Dermis blood vessel endothelial cell (primary cell): Measurements from ENCODE around the gene ACBD3. TPM values are rescaled to one million over a fixed set of nuclear protein-coding genes. Genes with fewer than 3 reads are reported as not detected.
A peak's percentile ranks its signal among the peaks of the same experiment; 100 is the strongest.

Experiments
- DNase-seq: peaks from one replicate; pipeline ENCODE4 v3.0.0; 2010
- total RNA-seq: library from RNA; depleted of rRNA; stranded (reverse); fragments of >200 nt; gene quantifications from 2 replicates; pipeline ENCODE4 v1.2.3, GENCODE V29; 2014

The ACBD3 gene
- total RNA-seq, 1 donor from 2014 or later = 50.5 TPM

DNA sequence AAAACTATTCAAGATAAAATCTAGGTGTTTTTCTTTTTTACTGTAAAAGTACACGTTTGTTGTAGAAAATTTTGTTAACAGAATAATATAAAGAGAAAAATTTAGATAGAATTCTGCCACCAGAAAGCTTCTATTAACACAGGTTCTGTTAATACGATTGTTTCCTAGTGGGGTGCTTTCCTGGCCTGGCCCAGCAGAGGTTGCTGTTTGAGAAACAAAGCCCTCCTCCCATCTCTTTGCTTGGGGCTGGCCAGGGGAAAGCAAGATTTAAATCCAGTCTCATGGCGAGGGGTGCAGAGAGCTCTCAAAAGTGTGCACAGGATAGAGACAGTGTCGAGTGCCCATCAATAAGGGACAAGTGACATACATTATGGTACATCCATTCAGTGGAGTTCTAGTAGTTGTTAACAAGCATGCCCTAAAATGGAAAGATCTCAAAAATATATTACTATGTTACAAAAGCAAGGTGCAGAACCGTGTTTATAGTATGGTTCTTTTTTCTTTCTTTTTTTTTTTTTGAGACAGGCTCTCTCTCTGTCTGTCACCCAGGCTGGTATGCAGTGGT is 14.6 kb upstream of the ACBD3 start:
- peak; percentile 47 for DNase-seq

DNA sequence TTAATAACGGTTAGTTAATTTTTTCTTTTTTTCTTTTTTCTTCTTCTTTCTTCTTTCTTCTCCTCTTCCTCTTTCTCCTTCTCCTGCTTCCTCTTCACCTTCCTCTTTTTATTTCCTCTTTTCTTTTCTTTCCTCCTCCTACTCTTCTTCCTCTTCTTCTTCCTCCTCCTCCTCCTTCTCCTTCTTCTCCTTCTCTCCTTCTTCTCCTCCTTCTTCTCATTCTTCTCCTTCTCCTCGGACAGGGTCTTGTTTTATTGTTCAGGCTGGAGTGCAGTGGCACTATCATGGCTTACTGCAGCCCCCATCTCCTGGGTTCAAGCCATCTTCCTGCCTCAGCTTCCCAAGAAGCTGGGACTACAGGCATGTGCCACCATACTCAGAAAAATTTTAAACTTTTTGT is 13.4 kb upstream of the ACBD3 start:
- no peak for DNase-seq

DNA sequence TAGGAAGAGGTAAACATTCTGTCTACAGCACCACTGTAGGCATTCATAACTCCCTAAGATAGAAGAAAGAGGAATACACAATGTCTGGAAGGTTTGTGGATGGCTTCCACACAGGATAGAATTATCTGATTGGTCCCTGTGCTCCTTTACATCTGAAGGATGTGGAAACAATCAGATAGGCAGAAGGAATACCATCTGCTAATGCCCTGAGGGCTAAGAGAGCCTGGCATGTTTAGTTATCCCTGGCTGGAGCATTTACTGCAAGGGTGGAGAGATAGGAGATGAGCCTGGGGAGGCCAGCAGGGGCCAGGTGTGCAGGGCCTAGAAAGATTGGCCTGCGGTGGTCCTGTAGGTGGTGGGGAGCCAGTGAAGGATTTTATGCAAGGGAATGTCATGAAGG is 8.6 kb upstream of the ACBD3 start:
- DNase-seq = no peak

DNA sequence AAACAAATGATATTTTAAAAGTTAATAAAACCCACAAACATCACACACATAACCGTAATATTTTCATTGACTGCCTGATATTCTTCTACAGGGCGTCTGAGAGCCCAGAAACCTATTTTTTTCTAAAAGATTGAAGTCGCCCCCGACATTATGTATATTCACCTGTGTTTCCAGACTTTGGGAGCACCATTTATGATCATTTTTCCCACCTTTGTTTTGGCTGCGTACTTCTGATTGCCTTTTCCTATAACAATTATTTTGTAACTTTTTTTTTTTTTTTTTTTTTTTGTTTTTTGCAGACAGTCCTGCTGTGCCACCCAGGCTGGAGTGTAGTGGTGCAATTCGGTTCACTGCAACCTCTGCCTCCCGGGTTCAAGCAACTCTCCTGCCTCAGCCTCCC is 839 bp upstream of the ACBD3 start:
- no peak for DNase-seq

DNA sequence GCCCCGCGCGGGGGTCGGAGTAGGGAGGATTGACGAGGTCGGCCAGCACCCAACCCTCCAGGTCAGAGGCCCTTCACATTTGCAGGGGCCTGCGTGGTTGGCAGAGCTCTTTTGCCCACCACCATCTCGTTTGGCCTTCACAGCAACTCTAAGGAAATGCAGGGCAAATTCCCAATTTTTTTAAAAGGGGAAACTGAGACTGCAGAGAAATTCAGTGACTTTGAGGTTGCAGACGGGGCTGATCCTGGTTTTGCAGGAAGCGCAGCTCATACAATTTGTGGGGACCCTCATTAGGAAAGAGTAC is 430 bp upstream of the ACBD3 start:
- no peak for DNase-seq

DNA sequence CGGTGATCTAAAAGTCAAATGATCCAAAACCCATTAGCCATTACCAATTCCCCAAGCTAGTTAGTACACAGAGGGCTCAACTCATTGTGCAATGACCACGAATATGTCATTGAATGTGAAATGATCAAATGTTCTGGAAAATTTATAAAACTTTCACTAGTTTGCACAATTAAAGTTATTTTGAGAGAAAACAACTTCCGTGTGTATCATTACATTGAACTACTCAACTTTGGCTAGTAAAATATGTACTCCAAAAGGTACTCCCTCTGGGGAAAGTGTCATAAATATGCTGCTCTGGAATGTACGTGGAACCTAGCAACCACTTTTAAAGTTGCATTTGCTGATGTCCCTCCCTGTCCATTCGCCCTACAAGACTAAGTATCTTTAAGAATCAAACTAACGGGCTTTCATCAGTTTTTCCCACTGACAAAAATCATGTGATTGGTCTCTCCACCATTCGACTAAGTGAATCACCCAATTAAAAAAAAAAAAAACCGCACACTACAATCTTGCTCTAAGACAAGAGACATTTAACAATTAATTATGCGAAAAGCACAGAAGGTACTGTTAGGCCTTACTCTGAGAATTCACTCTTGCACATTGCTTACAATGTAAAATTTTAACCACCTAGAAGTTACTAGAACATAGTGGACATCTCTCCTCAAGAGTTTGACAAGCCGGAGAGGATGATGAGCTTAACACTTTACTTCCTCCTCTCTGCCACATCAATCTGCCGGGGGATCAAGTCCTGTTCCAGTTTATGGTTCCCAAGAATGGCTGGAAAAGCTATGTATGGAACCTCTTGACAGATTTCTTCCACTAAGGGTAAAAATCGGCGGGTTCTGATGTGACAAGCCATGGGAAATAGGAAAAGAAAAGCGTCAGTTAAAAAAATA is 1.2 kb downstream of the ACBD3 start:
- DNase-seq = peak; percentile 32

DNA sequence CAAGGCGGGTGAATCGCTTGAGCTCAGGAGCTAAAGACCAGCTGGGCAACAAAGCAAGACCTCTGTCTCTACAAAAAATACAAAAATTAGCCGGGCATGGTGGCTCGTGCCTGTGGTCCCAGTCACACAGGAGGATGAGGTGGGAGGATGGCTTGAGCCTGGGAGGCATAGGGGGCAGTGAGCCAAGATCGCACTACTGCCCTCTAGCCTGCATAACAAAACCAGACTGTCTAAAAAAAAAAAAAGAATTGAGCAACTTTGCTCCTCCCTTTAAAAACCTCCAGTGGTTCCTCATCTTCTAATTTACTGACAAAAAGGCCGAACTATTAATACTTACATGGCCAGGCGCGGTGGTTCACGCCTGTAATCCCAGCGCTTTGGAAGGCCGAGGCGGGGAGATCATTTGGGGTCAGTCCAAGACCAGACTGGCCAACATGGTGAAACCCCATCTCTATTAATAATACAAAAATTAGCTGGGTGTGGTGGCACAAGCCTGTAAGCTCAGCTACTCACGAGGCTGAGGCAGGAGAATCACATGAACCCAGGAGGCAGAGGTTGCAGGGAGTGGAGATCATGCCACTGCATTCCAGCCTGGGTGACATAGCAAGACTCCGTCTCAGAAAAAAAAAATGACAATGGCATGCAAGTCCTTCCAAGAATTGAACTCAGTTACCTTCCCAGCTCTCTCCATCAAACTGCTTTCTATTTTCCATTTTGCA is 4.4 kb downstream of the ACBD3 start:
- peak; percentile 63 for DNase-seq

DNA sequence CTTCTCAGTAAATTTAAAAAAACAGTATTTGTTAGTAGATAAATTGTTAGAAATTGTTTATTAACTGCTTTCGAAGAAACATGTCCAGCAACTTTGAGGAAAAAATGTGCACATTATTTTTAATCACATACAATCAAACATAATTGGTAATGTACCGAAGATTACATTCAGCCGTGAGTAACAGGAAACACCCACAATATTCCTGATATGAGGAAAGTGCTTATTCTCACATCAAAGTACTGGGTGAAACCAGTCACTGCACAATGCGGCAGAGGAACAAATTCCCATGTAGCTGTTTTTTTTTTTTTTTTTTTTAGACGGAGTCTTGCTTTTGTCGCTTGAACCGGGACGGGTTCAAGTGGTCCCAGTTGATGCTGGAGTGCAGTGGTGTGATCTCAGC is 9.7 kb downstream of the ACBD3 start:
- peak; percentile 46 for DNase-seq

DNA sequence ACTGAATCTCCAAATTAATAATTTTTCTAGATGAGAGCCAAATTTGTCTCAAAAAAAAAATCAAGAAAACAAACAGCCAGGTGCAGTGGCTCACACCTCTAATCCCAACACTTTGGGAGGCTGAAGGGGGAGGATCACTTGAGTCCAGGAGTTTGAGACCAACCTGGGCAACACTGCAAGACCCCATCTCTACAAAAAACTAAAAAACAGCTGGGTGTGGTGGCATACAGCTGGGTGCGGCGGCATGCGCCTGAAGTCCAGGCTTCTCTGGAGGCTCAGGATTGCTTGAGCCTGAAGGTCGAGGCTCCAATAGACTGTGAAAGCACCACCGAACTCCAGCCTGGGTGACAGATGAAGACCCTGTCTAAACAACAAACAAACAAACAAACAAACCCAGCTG is 14.0 kb downstream of the ACBD3 start:
- no peak for DNase-seq

DNA sequence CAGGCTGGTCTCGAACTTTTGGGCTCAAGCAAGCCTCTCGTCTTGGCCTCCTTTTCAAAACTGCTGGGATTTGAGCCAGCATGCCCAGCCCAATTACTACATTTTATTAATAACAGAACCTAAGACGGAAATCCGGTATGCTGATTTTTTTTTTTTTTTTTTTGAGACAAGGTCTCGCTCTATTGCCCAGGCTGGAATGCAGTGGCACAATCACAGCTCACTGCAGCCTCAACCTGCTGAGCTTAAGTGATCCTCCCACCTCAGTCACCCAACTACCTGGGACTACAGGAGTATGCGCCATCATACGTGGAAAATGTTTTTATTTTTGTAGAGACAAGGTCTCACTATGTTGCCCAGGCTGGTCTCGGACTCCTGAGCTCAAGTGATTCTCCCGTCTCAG is 20.2 kb downstream of the ACBD3 start:
- no peak for DNase-seq

DNA sequence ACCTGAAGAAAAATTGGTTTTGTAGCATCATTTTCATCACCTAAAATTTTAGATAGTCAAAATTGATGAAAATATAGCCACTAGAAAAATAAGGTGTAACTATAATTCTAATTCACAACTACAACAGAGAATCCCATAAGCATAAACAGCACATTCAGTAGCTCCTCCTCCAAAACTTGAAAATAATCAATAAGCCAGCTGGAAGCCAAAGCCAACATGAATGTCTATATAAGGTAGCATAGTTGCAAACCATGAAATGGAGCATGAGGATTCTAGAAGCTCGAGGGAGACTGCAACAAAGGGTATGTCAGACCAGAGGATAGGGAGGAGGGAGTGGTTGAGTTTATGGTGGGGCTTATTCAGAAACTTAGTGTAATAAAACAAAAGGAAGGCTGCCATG is 22.4 kb downstream of the ACBD3 start:
- no peak for DNase-seq

DNA sequence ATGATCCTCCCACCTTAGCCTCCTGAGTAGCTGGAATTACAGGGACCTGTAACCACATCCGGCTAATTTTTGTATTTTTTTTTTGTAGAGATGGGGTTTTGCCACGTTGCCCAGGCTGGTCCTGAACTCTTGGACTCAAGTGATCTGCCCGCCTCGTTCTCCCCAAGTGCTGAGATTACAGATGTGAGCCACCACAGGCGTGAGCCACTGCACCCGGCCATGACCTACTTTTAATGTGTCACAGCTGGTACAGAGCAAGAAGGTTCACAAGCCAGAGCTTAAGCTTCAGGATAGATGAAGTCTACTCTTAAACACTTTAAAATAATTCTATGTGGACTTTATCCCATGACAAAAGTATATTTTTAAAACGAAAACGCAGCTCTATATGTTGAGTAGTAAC is 23.6 kb downstream of the ACBD3 start:
- no peak for DNase-seq

DNA sequence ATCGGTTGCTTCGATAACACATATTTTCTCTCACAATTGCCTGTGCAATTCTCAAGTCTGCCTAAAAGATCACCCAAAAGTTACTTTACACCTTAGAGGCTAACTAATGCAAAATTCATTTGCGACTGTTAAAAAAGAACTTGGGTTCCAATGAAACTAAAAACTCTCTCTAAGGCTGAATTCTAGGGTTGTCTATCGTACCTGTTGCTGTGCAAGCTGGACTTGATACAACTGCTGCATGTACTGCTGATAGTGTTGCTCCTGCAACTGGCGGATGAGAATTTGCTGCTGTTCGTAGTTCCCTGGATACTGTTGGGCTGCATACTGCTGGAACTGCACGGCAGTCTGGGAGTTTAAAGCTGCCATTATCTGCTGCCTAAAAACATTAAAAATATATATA is 27.6 kb downstream of the ACBD3 start:
- DNase-seq = no peak

DNA sequence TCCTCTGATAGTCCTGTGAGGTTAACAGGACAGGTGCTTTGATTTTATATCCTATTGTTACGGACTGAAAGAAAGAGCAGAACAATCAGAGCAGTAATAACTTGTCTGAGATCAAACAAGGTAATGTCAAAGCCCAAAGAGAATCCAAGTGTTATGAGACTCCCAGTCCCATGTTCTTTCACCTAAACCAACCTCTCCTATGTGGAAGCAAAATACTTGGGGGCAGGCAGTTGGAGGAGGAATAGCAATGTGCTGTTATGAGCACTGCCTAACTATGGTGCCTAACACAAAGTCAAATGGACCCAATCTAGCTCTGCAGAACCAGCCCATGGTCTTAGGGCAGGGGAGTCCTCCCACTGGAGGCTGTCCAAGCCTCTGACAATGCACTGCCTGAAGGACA is 28.1 kb downstream of the ACBD3 start:
- DNase-seq = no peak

DNA sequence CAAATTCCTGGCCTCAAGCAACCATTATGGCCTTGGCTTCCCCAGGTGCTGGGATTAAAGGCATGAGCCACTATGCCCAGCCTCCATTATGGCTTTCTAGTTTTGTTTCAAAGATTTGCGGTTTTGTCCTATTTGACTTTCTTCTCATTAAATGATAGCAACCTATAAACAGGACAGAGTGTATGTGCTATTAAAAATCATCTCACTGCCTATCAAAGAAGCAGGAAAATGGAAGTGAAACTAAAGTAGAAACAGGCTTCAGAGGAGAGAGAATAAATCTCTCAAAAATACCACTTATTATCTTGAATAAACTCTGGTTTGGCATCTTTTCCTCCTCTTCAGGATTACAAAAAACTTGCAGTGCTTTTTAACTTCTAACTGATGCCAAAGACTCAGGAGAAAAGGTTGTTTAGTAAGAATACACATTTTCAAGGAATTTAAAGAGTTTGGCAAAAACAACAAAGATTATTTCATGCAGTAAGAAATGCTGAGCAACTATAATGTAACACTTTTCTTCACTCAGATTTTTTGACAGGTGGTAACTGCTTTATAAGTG is 28.7 kb downstream of the ACBD3 start:
- no peak for DNase-seq

DNA sequence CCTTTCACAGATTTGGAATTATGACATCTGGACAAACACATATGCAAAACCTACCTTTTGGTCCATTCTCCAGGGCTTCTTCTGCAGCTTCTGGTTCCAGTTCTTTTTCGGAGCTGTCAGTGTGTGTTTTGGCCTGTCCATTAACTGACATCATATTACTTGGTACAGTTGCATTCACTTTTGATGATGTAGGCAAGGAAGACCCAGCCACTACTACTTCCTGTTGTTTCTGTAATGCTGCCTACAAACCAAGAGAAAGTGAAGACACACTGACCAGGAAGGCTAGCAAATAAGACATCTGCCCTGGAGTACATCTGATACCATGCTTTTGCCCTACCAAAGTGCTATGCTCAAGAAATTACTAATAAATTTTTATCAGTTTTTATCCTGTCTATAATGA is 31.9 kb downstream of the ACBD3 start:
- DNase-seq = peak; percentile 29

DNA sequence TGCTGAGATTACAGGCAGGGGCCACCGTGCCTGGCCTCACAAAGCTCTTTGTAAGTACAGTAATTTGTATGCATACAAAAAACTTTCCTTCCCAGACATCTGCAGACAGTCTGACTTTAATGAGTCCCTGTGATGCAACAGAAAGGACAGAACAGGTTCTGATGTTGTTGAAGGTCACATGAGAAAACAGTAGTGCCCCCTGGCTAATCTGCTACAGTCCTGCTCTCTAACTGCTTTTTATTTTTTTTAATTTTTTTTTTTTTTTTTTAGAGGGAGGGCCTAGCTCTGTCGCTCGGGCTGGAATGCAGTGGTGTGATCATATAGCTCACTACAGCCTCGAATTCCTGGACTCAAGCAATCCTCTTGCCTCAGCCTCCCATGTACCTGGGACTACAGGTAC is 36.7 kb downstream of the ACBD3 start:
- DNase-seq = no peak

DNA sequence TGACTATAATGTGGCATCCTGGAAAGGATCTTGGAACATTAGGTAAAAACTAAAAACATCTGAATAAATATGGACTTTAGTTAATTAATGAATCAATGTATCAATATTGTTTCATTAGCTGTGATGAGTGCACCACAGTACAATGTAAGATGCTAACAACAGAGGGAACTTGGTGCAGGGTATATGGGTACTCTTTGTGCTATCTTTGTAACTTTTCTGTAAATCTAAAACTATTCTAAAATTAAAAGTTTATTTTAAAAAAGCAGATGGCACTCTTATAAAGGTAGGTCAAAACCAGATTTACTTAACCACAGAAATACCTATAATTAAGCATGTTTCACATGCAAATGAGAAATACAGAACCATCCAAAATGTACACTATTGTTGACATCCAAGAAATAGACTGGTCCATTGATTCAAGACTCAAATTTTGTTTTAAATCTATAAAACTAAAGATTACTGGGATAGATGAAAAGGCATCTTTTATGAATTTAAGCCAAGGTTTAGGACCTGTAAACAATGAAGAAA is 38.4 kb downstream of the ACBD3 start:
- DNase-seq = no peak

DNA sequence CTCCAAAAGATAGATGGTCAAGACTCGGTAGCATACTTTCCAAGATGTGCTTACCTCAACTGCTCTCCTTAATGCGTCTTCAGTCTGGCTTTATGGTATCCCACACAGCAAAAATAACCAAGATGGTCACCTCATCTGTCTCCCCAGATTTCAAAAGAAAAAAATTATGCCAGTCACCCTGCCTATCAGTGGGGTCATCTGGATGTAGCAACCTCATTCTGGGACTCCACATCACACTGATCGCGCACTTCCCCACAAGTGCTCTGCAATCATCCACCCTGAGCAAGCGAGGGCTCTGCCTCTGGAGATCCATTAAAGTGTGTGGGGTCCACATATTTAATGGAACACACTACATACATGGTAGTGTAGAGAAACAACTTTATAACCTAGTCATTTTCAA is 42.5 kb downstream of the ACBD3 start:
- no peak for DNase-seq

DNA sequence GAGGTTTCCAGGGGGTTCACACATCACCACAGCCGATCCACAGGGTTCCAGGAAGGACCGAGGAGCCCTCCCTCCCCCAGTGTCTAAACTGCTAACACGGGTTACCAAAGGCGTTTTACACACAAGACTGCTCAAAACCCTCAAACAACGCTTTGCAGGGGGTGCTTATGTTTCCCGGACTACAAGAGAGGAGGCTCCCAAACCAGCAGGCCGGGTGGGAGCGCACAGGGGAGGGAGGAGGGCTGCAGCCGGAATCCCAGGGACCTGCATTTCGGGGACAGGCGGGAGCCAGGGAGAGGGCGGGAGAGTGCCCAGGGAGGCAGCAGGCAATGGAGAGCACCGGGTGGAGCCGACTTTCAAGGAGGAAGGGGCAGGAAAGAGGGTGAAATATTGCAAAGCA is 50.8 kb downstream of the ACBD3 start:
- no peak for DNase-seq

DNA sequence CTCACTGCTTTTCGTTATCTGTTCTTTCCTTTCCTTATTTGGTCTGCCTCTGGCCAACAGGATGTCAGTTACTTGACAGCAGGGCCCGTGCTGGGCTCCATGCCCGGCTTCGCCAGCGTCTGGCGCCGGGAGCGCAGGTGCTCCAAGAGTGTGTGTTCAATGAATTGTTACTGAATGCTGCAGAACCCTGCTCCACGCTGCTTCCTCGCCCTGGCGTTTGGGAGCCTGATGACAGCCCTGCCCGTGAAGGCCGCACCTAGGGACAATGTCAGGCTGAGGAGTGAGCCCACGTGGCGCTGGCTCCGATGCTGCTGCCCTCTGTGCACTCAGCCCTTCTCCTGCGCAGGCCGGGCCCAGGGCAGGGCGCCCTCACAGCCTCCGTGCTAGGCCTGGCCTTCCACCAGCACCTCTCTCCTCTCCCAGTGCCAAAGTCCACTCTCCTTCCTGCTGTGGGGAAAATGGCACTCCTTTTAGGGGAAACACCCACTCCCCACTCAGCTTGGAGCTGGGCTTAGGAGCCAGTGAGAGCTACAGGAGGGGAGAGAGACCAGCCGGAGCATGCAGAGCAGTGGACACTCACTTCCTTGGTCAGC is 51.4 kb downstream of the ACBD3 start:
- peak; percentile 69 for DNase-seq

DNA sequence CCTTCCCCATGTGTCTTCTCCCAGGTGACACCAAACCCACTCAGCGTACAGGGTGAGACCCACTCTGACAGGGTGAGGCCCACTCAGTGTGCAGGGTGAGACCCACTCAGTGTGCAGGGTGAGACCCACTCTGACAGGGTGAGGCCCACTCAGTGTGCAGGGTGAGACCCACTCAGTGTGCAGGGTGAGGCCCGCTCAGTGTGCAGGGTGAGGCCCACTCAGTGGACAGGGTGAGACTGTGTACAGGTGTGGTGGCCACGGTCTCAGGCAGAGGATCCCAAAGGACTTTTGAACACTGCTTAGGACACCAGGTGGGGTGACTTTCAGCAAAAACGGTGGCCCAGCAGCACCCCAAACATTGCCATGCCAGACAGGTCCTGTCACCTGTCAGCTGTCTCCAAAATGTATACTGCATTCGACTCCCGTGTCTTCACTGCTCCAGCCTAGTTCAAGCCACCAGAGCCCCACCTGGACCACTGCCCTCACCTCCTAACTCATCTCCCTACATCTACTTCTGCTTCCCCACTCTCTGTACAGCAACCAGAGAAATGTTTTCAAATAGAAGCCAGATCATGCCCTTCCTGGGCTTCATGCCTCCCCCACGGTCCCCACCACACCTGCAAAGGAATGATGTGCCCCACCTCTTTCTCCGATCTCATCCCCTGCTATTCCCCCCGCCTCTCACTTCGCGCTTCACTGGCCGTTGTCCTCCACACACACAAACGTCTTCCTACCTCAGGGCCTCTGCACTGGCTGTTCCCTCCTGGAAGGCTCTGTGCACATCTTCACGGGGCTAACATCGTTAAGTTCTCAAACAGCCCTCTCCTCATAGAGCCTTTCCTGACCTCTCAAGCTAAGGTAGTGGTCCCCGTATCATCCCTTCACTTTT is 52.1 kb downstream of the ACBD3 start:
- DNase-seq = no peak
